ENCODE measurements around the gene CDK14.

Gene CDK14

DNA sequence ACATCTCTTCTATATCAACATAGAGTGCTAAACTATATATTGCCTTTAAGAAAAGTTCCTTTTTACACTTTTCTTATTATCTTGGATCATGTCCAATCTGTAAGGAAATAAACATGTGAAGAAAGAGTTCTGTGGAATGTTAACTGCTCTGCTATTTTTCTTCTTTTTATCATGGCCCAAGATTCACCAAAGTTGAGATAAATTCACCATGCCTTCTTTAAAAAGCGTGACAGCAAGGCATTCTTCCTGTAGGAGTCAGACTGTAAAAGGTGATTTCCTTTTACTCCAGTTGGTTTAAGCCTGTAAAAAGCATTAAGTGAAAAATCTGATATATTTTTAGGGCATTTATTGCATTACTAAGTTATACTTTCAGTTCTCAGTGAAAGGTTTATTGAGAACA, 502.4 kb downstream of the CDK14 start:
- no peak for DNase-seq
- in situ Hi-C loops (cut with HindIII; ENCODE audit: low pct_ligation_motif_present, low pct_unique_long_range_greater_than_20kb, low sequenced_read_pairs): no loop called here

DNA sequence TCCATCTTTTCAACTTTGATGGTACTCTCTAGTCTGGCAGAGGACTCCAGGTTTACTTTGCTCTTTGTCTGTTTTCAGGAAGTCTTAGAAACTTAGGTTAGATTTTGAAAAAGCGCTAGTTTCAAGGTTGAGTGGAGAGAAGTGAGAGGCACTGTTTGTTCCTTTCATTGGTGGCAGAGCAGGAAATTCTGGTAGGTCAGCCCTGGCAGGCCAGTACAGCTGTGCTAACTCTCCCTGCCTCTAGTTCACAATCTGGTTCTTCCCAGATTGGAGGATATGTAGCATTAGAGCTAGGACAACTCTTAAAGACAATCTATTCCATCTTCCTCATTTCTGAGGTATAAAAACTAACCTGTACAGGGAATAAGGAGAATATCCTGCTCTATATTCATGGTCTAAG, 507.2 kb downstream of the CDK14 start:
- in situ Hi-C loops (cut with HindIII; ENCODE audit: low pct_ligation_motif_present, low pct_unique_long_range_greater_than_20kb, low sequenced_read_pairs): no loop called here
- no peak for DNase-seq

DNA sequence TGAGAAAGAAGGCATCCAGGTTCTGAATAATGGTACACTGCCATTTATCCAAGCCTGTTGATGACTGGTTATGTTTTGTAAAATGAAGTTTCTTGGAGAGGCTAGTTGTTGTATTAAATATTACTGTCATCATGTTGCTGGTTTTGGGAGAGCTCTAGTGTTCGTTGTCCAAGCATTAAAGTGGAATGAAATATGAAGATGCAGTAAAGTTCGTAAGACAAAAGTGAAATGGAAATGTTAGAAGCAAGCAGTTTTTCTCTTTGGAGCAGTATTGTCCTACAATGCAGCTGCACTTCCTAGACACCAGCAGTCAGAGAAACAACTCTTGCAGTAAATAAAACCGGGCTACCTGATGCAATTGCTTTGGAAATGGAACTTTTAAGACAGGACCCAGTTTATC, 511.3 kb downstream of the CDK14 start:
- in situ Hi-C loops (cut with HindIII; ENCODE audit: low pct_ligation_motif_present, low pct_unique_long_range_greater_than_20kb, low sequenced_read_pairs): no loop called here
- no peak for DNase-seq

DNA sequence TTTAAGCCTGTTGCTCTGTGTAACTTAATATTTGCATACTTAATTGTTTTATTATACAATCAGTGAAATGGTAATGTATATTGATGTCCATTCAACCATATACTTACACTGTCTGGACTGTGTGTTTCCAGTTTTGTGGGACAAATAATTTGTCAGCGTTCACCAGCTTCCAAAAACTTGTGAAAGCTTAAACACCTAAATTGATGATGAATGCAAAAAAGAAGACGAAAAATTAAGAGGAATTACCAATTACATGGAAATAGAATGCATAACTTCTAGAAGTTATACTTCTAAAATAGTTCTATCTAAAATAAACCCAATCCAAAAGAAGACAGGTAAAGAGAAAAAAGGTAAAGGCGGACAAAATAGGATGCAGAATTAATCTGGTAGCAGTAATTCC, 513.1 kb downstream of the CDK14 start:
- DNase-seq: no peak
- in situ Hi-C loops (cut with HindIII; ENCODE audit: low pct_ligation_motif_present, low pct_unique_long_range_greater_than_20kb, low sequenced_read_pairs): no loop called here

DNA sequence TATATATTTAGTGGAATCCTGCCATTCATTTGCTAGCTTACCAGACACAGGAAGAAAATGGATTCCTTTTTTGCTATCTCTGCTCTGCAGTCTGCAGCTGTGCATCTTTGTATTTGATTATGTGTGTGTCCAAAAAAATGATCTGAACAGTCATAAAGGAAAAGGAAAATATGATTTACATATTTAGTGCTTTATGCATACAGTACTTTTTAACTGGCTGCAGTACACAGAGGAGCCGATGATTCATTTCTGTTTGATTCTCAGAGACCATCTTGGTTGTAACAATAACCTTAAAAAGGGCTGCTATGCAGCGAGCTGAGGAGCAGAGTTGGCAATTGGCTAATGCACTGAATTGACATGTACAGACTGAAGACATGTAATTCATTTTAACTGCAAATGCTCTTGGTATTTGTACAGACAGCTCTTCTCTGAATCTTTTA, 516.8 kb downstream of the CDK14 start:
- DNase-seq: no peak
- in situ Hi-C loops (cut with HindIII; ENCODE audit: low pct_ligation_motif_present, low pct_unique_long_range_greater_than_20kb, low sequenced_read_pairs): no loop called here

DNA sequence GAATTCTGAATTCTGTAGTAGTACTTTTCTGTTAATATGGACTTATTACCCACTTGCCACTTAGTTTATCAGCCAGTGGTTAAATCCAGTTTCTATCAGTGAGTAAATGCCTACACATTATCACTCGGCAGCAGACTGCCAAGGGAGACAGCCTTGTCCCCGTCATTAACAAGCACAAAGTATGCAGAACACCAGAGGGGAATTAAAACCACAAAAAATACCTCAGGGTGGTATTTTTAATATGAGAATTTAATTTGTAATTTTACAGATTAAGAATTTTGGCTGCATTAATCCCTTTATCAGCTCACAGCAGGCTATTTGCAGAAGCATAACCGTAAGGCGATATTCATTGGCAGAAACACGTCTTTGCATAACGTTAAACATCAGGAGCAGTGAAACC, 518.1 kb downstream of the CDK14 start:
- in situ Hi-C loops (cut with HindIII; ENCODE audit: low pct_ligation_motif_present, low pct_unique_long_range_greater_than_20kb, low sequenced_read_pairs): no loop called here
- no peak for DNase-seq

DNA sequence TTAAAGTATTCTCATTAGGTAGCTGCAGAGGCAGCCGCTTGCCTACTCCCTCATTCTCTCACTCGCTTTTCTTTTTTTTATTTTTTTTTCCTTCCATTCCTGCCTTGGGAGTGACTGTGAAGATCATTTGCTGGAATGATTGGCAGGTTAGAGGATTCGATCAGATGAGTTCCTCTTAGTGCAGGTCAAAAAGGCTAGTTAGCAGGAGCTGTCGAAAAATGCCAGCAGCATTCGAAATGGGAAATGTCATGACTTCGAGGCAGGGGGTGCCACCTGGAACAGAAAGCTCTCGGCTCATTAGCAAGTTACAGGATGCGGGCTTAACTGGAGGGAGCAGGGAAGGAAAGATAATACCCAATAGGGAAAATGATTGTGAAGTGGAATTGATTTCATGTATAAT, 530.6 kb downstream of the CDK14 start:
- in situ Hi-C loops (cut with HindIII; ENCODE audit: low pct_ligation_motif_present, low pct_unique_long_range_greater_than_20kb, low sequenced_read_pairs): no loop called here
- no peak for DNase-seq

DNA sequence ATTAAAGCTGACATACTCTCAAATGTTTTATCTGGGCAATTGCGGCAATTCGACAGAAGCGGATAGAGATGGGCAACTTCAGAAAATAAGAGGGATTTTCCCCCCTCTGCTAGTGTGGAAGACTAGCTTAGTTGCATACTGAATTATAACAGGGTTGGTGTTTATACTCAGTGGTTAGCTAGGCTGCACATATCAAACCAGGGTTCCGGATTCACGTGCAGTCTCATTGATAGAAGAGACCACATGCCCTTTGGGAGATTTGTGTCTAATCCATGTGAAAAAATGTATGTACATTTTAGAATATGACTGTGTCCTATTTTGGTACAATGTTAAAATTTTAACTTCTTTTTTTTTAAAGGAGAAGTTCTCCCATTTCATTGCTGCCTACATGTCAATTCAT, 531.2 kb downstream of the CDK14 start:
- no peak for DNase-seq
- in situ Hi-C loops (cut with HindIII; ENCODE audit: low pct_ligation_motif_present, low pct_unique_long_range_greater_than_20kb, low sequenced_read_pairs): no loop called here

DNA sequence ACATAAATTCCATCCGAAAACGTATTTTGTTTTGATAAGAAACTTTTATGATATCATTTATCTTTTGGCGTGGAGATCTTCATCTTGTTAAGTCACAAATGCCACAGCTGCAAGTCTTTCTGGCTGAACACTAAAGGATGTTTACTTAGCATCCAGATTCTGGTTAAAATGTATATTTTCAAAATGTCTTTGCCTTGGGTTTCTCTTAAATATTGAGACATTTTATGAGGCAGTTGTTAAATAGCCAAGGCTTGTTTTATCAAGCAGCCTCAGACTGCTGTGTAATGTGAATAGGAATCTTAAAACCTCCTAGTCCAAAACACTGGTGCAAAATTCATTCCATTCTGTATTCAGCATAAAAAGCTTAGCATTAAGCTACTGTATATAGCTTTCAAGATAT, 531.8 kb downstream of the CDK14 start:
- DNase-seq: no peak
- in situ Hi-C loops (cut with HindIII; ENCODE audit: low pct_ligation_motif_present, low pct_unique_long_range_greater_than_20kb, low sequenced_read_pairs): no loop called here

DNA sequence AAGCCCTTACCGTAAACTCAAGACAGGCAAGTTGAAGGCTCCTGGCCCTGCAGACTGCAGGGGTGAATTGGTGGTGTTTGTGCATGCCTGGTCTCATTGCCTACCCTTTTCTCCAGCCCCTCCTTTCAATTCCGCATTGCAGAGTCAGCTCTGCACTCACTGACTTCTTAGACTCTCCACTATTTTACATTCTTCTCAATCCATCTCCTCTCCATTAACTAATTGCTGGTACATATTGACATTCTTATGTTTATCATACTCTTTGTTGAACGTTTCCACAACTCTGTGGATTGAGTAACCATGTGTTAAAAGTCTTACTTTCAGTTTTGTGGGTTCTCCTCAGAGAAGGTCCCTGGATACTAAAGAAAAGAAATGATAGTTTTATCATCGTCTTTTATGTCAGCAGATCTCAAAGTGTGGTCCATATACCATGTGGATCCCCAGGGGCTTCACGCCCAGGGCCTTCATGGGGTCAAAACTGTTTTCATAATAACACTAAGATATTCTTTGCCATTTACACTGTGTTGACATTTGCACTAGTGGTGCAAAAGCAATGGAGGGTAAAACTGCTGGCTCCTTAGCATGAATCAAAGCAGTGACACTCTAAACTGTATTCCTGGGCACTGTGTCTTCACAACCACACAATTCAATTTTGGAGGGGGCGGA, 532.7 kb downstream of the CDK14 start:
- in situ Hi-C loops (cut with HindIII; ENCODE audit: low pct_ligation_motif_present, low pct_unique_long_range_greater_than_20kb, low sequenced_read_pairs): no loop called here
- DNase-seq: no peak

DNA sequence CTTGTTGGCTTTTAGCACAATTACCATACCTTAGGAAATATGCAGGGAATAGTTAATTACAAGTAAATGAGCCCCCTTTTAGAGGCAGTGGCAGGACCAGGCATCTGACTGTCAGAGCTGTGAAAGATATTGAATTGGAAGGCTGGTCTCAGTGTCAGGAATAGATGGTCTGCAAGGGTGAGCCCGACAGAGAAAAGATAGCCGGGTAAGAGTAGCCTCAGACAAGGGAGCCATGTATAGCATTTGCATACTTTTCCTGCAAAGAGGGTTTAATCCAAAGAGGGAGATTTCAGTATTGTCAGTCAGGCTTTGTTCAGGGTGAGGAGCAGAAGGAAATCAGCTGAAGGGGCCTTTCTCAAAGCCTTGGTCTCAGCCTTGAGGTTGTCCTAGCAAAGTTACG, 539.2 kb downstream of the CDK14 start:
- DNase-seq: no peak

DNA sequence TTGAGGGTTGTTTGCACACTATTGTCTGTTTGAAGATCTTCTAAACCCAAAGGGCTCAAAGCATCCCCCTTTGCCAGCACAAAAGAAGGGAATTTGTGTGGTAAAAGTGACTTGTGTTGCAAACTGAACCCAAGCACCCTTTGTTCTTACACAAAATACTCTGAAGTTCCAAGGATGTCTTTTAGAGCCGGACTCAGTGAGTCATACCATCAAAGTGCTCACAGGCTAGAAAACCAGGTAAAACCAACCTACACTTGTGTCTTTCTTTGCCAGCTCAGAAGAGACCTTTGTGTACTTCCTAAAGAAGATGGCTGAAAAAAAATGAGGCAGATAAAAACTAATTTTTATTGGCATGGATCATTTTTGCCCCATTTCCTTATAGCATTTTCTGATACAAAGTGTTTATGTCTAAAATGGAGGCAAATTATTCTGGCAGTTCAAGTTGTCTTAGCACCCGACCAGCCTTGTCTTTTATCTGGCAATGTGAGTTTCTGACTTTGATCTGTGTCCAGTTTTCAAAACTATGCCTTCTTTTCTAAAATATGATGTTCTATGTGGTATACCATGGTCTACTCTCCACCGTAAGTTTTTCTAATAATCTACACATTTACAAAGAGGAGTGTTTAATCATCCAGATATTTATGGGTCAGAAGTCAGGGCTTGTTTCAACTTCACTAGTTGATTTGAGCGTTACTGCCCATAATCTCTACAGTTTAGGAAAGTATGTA, 539.7 kb downstream of the CDK14 start:
- no peak for DNase-seq
- in situ Hi-C loops (cut with HindIII; ENCODE audit: low pct_ligation_motif_present, low pct_unique_long_range_greater_than_20kb, low sequenced_read_pairs): no loop called here

More for the DNA sequence above, 539.2 kb downstream of the CDK14 start:
- in situ Hi-C loops (cut with HindIII; ENCODE audit: low pct_ligation_motif_present, low pct_unique_long_range_greater_than_20kb, low sequenced_read_pairs): no loop called here

DNA sequence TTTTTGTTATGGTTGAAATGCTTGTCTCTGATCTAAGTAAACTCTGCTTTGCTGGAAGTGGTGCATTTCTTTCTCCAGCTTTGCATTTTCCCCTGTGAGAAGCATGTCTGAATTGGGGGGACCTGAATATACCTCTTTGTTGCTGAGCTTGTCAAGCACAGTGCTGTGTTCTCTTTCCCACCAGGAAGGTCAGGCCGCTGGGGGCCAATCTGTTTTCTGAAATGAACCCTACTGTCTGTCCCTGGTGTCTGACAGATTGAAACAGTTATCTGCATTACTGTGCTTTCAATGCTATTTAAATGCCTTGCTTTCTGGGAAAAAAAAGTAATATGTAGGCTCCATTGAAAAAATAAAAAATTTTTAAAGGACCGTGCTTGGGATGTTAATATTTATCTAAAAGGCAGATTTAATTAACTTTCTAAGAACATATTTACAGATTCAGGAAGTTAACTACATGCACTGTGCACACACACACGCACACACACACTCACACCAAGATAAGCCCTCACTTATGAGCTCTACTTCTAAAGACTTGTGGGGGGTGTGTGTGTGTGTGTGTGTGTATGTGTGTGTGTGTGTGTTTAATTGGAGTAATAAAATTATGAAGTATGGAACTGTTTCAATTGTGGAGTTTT, 541.1 kb downstream of the CDK14 start:
- no peak for DNase-seq
- in situ Hi-C loops (cut with HindIII; ENCODE audit: low pct_ligation_motif_present, low pct_unique_long_range_greater_than_20kb, low sequenced_read_pairs): no loop called here

DNA sequence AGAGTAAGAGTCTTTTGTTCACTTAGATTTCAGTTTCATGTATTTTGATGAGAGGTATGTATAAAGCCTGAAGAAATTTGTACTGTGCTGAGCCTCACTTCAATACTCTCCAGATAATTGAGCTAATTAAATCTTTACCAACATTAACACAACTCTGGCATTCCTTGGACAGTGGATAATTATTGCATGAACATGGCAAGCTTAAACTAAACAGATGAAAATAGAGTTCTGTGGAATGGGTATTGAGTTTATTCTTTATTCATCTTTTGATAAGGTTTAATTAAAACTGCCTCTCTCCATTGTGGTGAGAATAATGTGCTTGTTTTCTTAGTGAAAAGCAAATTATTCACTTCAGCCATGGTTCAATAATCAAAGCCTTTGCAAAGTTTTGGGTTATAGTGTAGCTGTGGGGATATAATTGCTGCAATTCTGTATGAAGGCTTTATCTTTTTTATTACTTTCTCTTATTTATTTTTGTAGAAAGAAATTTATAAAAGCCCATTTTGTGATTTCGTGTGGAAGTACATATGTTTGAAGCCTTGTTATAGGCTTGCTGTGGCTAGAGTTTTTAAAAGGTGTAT, 541.8 kb downstream of the CDK14 start:
- DNase-seq: no peak
- in situ Hi-C loops (cut with HindIII; ENCODE audit: low pct_ligation_motif_present, low pct_unique_long_range_greater_than_20kb, low sequenced_read_pairs): no loop called here

DNA sequence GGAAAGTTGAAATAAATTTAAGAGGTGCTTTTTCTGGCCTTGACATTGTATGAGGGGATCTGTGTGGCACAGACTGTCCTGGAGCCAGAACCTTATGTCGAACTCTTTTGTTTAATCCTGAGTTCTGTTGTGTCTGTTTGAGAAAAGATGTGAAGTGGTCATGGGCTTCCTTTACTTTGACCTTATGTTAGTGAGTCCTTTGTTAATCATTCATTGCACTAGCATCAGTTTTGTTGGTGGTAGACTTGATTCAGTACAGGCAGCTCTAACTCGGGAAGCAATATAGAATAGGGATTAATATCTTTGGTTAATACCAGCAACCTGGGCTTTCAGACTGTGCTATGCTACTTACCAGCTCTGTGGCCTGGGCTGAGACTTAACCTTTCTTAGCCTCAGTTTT, 544.2 kb downstream of the CDK14 start:
- DNase-seq: peak; percentile 37
- in situ Hi-C loops (cut with HindIII; ENCODE audit: low pct_ligation_motif_present, low pct_unique_long_range_greater_than_20kb, low sequenced_read_pairs): no loop called here

DNA sequence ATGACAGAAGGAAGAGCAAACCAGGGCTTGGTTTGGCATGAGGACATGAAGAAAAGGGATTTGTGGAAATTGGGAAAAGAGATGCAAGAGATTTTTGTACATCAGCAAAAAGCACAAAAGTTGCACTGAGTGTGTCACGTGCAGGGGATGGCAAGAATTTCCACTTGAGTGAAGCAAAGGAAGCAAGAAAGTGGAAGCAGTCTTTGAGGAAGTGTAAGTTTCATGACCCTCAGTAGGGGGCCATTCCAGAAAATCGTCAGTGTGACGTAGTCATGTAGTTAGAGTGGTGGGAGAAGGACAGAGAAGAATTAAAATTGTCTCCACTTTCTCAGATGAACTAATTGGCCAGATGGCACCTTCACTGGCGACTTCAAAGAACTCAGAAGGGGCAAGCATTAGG, 544.9 kb downstream of the CDK14 start:
- in situ Hi-C loops (cut with HindIII; ENCODE audit: low pct_ligation_motif_present, low pct_unique_long_range_greater_than_20kb, low sequenced_read_pairs): no loop called here

DNA sequence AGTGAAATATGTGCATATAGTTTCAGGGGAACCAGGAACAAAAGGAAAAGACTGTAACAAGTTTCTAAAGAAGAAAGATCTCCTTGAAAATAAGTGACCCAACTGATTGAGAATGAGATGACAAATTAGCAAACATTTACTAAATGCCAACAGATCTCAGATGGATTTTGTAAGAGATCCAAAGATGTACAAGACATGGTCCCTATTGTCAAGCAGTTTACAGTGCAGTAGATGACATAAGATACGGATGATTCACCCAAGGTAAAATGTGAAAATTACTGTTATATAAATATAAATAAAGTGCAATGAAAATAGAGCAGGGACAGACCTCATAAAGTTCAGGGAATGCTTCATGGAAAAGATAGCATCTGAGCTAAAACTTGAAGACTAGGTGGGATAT, 546.6 kb downstream of the CDK14 start:
- no peak for DNase-seq
- in situ Hi-C loops (cut with HindIII; ENCODE audit: low pct_ligation_motif_present, low pct_unique_long_range_greater_than_20kb, low sequenced_read_pairs): no loop called here

More for the DNA sequence above, 544.9 kb downstream of the CDK14 start:
- peak; percentile 52 for DNase-seq

DNA sequence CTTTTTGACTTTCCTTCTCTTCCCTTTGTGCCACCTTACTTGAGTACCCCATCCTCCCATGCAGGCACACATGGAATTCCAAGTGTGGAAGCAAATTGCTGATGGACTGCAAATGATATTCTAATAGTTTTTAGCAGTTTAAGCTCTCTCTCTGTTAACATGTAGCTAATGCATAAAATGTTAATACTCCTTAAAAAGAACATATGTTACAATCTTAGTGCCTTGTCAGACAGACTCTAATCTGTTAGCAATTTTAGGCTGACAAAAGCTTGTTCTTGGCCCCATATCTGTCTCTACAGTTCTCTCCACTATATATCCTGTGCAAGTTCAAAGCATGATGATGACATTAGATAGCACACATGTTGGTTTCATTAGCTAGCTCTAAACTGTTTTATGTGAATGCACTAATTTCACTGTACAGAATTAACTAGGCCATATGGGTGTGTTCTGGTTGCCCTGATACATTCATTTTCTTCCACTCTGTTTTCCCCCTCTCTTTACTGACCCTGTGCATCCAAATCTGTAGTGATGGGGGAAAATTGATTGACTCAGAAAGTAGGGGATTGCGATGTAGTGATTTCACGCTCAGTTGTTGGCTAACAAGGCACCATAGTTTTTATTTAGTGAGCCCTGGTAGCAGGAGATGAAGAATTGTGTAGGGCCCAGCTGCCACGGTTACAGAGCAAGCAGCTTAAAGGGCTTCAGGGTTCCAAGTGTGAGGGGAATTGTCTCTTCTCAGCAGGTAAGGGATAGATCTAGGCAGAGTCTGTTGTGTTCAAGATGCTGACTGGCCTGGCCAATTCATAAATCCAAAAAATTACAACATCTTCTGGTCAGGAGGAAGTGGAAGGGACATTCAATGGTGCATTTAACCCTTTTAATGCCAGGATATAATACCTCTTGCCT, 553.5 kb downstream of the CDK14 start:
- in situ Hi-C loops (cut with HindIII; ENCODE audit: low pct_ligation_motif_present, low pct_unique_long_range_greater_than_20kb, low sequenced_read_pairs): no loop called here
- no peak for DNase-seq

DNA sequence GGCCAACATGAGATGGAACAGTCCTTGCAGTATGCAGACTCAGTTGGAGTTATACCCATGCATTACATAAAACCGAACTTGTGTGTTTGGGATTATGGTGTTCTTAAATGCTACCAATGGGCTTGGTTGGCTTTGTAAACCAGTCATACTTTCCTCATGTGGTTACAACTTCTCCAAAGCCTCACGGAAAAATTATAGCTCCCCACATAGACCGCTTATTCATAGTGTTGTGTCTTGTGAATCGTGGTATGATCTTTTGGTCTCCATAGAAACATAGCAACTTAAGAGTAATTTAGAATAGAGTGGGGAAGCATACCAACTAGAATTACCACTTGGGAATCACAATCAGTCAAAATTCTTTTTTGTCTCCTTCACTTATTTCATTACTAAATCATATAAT, 555.8 kb downstream of the CDK14 start:
- no peak for DNase-seq
- in situ Hi-C loops (cut with HindIII; ENCODE audit: low pct_ligation_motif_present, low pct_unique_long_range_greater_than_20kb, low sequenced_read_pairs): no loop called here

Measured in ACHN (cell line).